NCI-H345 (cell line): ENCODE results near the gene EDRF1.

ENCODE experiments used
- DNase-seq: peaks from one replicate; lab custom pipeline; 2025; lab: John Stamatoyannopoulos, UW

The EDRF1 gene

GRCh38 chr10:125788156-125789034 lies 68.9 kb downstream of the EDRF1 start:
- DNase-seq: no peak

- DNase-seq: no peak
Measured at GRCh38 chr10:125792342-125793300, 73.1 kb downstream of the EDRF1 start.

- no peak for DNase-seq
Measured at GRCh38 chr10:125795128-125795527, 75.6 kb downstream of the EDRF1 start.

- no peak for DNase-seq
Measured at GRCh38 chr10:125795637-125796190, 76.2 kb downstream of the EDRF1 start.

GRCh38 chr10:125797424-125797823 lies 77.9 kb downstream of the EDRF1 start:
- no peak for DNase-seq

- no peak for DNase-seq
Measured at GRCh38 chr10:125797994-125798662, 78.6 kb downstream of the EDRF1 start.

GRCh38 chr10:125799451-125800182 lies 80.1 kb downstream of the EDRF1 start:
- DNase-seq: no peak

GRCh38 chr10:125801574-125801973 lies 82.1 kb downstream of the EDRF1 start:
- DNase-seq: no peak

- DNase-seq: no peak
Measured at GRCh38 chr10:125802131-125802530, 82.6 kb downstream of the EDRF1 start.

- no peak for DNase-seq
Measured at GRCh38 chr10:125802739-125803138, 83.2 kb downstream of the EDRF1 start.

- no peak for DNase-seq
Measured at GRCh38 chr10:125808047-125808446, 88.5 kb downstream of the EDRF1 start.

- no peak for DNase-seq
Measured at GRCh38 chr10:125811251-125811650, 91.7 kb downstream of the EDRF1 start.

- DNase-seq: no peak
Measured at GRCh38 chr10:125812128-125812750, 92.7 kb downstream of the EDRF1 start.
